GM23248 (cell line): ENCODE measurements around the gene CDCA8.

Source experiments
- EZH2 ChIP-seq: fragments of 200-600 bp; sonication (generic); IDR thresholded peaks from 2 replicates; pipeline ENCODE4 v1.6.1; 2018; ENCODE audit warnings: antibody characterized with exemption, mild to moderate bottlenecking; ENCODE audit not compliant: insufficient read depth, poor library complexity, severe bottlenecking
- EZH2phosphoT487 ChIP-seq: fragments of 200-600 bp; sonication (generic); IDR thresholded peaks from 2 replicates; pipeline ENCODE4 v1.6.1; 2018; ENCODE audit warnings: antibody characterized with exemption, moderate library complexity, mild to moderate bottlenecking, low read depth; ENCODE audit not compliant: insufficient read depth

- no peak for TF ChIP-seq EZH2
- no peak for TF ChIP-seq EZH2phosphoT487
These were observed 36.3 kb upstream of the CDCA8 start for GRCh38 chr1:37656026-37656425.
